ENCODE data around the gene KIAA2012. TPM values are rescaled to one million over a fixed set of nuclear protein-coding genes. Genes with fewer than 3 reads are reported as not detected.

The KIAA2012 gene
- total RNA-seq, 1 donor from 2014 or later: not detected

GRCh38 chr2:202046572-202046971 lies 26.5 kb upstream of the KIAA2012 start:
- H3K4me3 ChIP-seq (ENCODE audit: insufficient read depth, low read depth, low read length): no peak overlapping the region
- peaks cover 6% of the 10 kb centered on the region for H3K4me1 ChIP-seq (ENCODE audit: insufficient read depth, low read length)
- H4K20me1 ChIP-seq (ENCODE audit: insufficient read depth, low read length): no peaks in the 10 kb centered on the region
- no peak overlapping the region for H3K9ac ChIP-seq (ENCODE audit: low read length)
- DNase-seq (ENCODE audit: low read depth) (no peak), FAIRE-seq (no peak)
- no peak for TF ChIP-seq EZH2 (IDR thresholded peaks at IDR 0.05; ENCODE audit: insufficient read depth, low read length)
- TF ChIP-seq, protein P1, sequence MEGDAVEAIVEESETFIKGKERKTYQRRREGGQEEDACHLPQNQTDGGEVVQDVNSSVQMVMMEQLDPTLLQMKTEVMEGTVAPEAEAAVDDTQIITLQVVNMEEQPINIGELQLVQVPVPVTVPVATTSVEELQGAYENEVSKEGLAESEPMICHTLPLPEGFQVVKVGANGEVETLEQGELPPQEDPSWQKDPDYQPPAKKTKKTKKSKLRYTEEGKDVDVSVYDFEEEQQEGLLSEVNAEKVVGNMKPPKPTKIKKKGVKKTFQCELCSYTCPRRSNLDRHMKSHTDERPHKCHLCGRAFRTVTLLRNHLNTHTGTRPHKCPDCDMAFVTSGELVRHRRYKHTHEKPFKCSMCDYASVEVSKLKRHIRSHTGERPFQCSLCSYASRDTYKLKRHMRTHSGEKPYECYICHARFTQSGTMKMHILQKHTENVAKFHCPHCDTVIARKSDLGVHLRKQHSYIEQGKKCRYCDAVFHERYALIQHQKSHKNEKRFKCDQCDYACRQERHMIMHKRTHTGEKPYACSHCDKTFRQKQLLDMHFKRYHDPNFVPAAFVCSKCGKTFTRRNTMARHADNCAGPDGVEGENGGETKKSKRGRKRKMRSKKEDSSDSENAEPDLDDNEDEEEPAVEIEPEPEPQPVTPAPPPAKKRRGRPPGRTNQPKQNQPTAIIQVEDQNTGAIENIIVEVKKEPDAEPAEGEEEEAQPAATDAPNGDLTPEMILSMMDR (IDR thresholded peaks at IDR 0.05; ENCODE audit: insufficient read depth, low read depth, low read length): no peak
- no peak overlapping the region for H3K4me2 ChIP-seq (ENCODE audit: low read length)
- no peaks in the 10 kb centered on the region for H3K36me3 ChIP-seq (ENCODE audit: insufficient read depth, low read length)
- H3K9me3 ChIP-seq (ENCODE audit: insufficient read depth, low read depth, low read length): no peaks in the 10 kb centered on the region
- Mint-ChIP-seq H3K4me3 (ENCODE audit: unreplicated experiment) (no peak overlapping the region), H3K4me1 (ENCODE audit: low read depth, unreplicated experiment) (peaks cover 11% of the 10 kb centered on the region), H3K36me3 (ENCODE audit: low read depth, unreplicated experiment) (no peaks in the 10 kb centered on the region), H3K9me3 (ENCODE audit: unreplicated experiment) (peaks cover 3% of the 10 kb centered on the region), H3K27ac (ENCODE audit: unreplicated experiment) (no peak overlapping the region), H3K27me3 (ENCODE audit: low read depth, unreplicated experiment) (peaks cover 11% of the 10 kb centered on the region)
- no peaks in the 10 kb centered on the region for H3K79me2 ChIP-seq (ENCODE audit: insufficient read depth, low read length)
- no peaks in the 10 kb centered on the region for H3K27me3 ChIP-seq (ENCODE audit: insufficient read depth, low read length)
- H2AFZ ChIP-seq (ENCODE audit: low read depth, low read length): no peak overlapping the region
- no peak overlapping the region for H3K27ac ChIP-seq (ENCODE audit: low read depth, low read length)

DNA sequence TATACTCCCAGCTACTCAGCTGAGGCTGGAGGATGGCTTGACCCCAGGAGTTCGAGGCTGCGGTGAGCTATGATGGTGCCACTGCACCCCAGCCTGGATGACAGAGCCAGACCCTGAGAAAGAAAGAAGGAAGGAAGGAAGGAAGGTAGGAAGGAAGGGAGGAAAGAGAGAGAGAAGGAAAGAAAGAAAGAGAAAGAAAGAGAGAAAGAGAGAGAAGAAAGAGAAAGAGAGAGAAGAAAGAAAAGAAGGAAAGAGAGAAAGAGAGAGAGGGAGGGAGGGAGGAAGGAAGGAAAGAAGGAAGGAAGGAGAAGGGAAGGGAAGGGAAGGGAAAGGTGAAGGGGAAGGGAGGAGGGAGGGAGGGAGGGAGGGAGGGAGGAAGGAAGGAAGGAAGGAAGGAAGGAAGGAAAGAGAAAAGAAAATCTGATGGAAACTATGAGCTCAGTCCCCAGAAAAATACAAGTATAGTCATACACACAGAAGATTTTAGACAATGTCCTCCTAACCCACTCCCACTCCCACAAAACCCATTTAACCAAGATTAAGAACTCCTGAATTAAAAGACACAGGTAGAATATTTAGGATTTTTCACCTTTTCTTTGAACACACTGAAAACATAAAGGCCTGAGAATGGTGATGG lies 23.8 kb upstream of the KIAA2012 start:
- no peak overlapping the region for H3K4me3 ChIP-seq (ENCODE audit: insufficient read depth, low read depth, low read length)
- H3K27me3 ChIP-seq (ENCODE audit: insufficient read depth, low read length): peaks cover 3% of the 10 kb centered on the region
- no peaks in the 10 kb centered on the region for H4K20me1 ChIP-seq (ENCODE audit: insufficient read depth, low read length)
- H3K9ac ChIP-seq (ENCODE audit: low read length): no peak overlapping the region
- no peaks in the 10 kb centered on the region for H3K9me3 ChIP-seq (ENCODE audit: insufficient read depth, low read depth, low read length)
- no peak overlapping the region for H3K27ac ChIP-seq (ENCODE audit: low read depth, low read length)
- Mint-ChIP-seq H3K27me3 (ENCODE audit: low read depth, unreplicated experiment) (peaks cover 20% of the 10 kb centered on the region), H3K36me3 (ENCODE audit: low read depth, unreplicated experiment) (no peaks in the 10 kb centered on the region), H3K4me3 (ENCODE audit: unreplicated experiment) (no peak overlapping the region), H3K4me1 (ENCODE audit: low read depth, unreplicated experiment) (peaks cover 4% of the 10 kb centered on the region), H3K27ac (ENCODE audit: unreplicated experiment) (no peak overlapping the region), H3K9me3 (ENCODE audit: unreplicated experiment) (peaks cover 3% of the 10 kb centered on the region)
- H3K4me2 ChIP-seq (ENCODE audit: low read length): no peak overlapping the region
- H3K36me3 ChIP-seq (ENCODE audit: insufficient read depth, low read length): no peaks in the 10 kb centered on the region
- DNase-seq (ENCODE audit: low read depth) (no peak), FAIRE-seq (no peak)
- H2AFZ ChIP-seq (ENCODE audit: low read depth, low read length): no peak overlapping the region
- TF ChIP-seq, protein P1 (IDR thresholded peaks at IDR 0.05; ENCODE audit: insufficient read depth, low read depth, low read length): no peak
- TF ChIP-seq EZH2 (IDR thresholded peaks at IDR 0.05; ENCODE audit: insufficient read depth, low read length): no peak
- peaks cover 6% of the 10 kb centered on the region for H3K4me1 ChIP-seq (ENCODE audit: insufficient read depth, low read length)
- H3K79me2 ChIP-seq (ENCODE audit: insufficient read depth, low read length): no peaks in the 10 kb centered on the region

DNA sequence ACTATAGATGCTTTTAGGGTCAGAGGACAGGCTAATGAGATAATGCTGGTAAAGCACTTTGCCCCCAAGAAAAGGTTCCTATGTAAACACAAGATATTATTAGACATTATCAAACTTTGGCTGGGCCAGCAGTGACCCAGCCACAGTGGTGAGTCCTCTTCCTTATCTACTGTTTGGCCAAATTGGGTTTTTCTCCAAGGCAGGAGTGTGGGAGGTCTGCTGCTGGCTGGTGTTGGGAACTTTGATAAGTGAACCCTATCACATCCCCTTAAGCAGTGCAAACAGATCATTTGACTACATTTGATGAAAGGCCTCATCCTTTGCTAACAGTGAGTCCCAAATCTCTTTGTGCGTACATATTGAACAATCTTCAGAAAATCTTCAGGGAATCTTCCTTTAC lies 23.2 kb upstream of the KIAA2012 start:
- FAIRE-seq: no peak

More for the DNA sequence above, 23.2 kb upstream of the KIAA2012 start:
- no peak overlapping the region for H3K4me3 Mint-ChIP-seq (ENCODE audit: unreplicated experiment)
- H3K27me3 Mint-ChIP-seq (ENCODE audit: low read depth, unreplicated experiment): peaks cover 24% of the 10 kb centered on the region
- H4K20me1 ChIP-seq (ENCODE audit: insufficient read depth, low read length): no peaks in the 10 kb centered on the region
- H3K4me1 ChIP-seq (ENCODE audit: insufficient read depth, low read length): peaks cover 6% of the 10 kb centered on the region
- no peak overlapping the region for H3K9ac ChIP-seq (ENCODE audit: low read length)
- H3K79me2 ChIP-seq (ENCODE audit: insufficient read depth, low read length): no peaks in the 10 kb centered on the region
- H3K27ac ChIP-seq (ENCODE audit: low read depth, low read length): no peak overlapping the region
- no peak for DNase-seq (ENCODE audit: low read depth)
- H3K4me1 Mint-ChIP-seq (ENCODE audit: low read depth, unreplicated experiment): peaks cover 2% of the 10 kb centered on the region
- peaks cover 3% of the 10 kb centered on the region for H3K27me3 ChIP-seq (ENCODE audit: insufficient read depth, low read length)
- TF ChIP-seq, protein P1 (IDR thresholded peaks at IDR 0.05; ENCODE audit: insufficient read depth, low read depth, low read length): no peak
- no peak for TF ChIP-seq EZH2 (IDR thresholded peaks at IDR 0.05; ENCODE audit: insufficient read depth, low read length)
- H3K4me2 ChIP-seq (ENCODE audit: low read length): no peak overlapping the region
- H3K36me3 ChIP-seq (ENCODE audit: insufficient read depth, low read length): no peaks in the 10 kb centered on the region
- no peak overlapping the region for H3K4me3 ChIP-seq (ENCODE audit: insufficient read depth, low read depth, low read length)
- no peaks in the 10 kb centered on the region for H3K9me3 ChIP-seq (ENCODE audit: insufficient read depth, low read depth, low read length)
- H2AFZ ChIP-seq (ENCODE audit: low read depth, low read length): no peak overlapping the region
- H3K36me3 Mint-ChIP-seq (ENCODE audit: low read depth, unreplicated experiment): no peaks in the 10 kb centered on the region
- peaks cover 3% of the 10 kb centered on the region for H3K9me3 Mint-ChIP-seq (ENCODE audit: unreplicated experiment)
- H3K27ac Mint-ChIP-seq (ENCODE audit: unreplicated experiment): no peak overlapping the region
